ENCODE results near the gene L1TD1. TPM values are rescaled to one million over a fixed set of nuclear protein-coding genes. Genes with fewer than 3 reads are reported as not detected.

The L1TD1 gene
- total and polyA plus RNA-seq, 9 of the 15 experiments (the other 6 are each of a cell fraction or from before 2014, with no cell fraction given) = 0.09 TPM; not detected in 8

DNA sequence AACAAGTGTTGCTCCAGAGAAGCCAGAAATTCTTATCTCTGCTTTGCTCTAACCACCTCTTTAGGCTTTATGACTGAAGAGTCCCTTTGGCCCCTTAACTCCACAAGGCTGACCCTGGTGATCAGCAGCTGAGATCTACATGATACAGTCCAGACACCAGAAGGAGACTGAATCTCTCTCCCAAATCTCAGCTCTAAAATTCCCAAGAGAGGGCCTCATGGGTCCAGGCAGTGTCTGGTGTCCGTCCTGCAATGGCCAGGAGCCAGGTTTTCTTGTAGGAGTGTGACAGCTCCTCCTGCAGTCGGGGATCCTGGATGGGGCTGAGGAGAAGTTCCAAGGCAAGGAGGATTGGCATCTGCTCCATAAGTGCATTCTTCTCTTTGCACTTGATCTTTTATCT, 35.3 kb downstream of the L1TD1 start (continued):
- no peak for TF ChIP-seq KDM5B (IDR thresholded peaks at IDR 0.05; ENCODE audit: insufficient replicate concordance, low read depth, low read length)

DNA sequence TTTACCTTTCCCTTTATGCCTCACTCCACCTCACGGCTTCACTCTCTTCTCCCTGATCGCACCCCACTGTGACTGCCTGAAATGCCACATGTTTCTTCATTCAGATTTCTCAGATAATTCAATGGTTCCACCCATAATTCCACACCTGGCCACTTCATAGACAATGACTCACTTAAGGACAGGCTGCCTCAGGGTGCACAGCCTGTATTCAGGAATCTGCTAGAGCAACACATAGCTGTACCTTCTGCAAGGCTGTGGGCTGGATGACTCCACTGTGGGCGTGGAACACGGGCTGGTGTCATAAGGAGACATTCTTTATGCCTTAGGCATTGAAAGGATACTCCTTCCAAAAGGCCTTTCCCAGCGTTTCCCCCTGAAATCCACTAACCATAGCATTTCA, 36.1 kb downstream of the L1TD1 start:
- 0% methylated on average over 4 of the region's 5 CpGs for WGBS (ENCODE audit: insufficient coverage, low coverage, missing lambda C conversion rate)
- Histone ChIP-seq H3K4me1 (replicated peaks in 1 of 2; ENCODE audit: control insufficient read depth in 2 of 2, insufficient read depth in 2 of 2, low read length in 2 of 2) (no peaks in the 10 kb centered on the region), H3K79me2 (ENCODE audit: control insufficient read depth, insufficient read depth, low read length) (no peaks in the 10 kb centered on the region), H3K4me2 (ENCODE audit: insufficient read depth, low read length) (no peak overlapping the region), H3K9me3 (replicated peaks; ENCODE audit: control insufficient read depth, insufficient read depth, low read depth, low read length) (no peaks in the 10 kb centered on the region), H3K27me3 (ENCODE audit: control insufficient read depth in 2 of 2, insufficient read depth in 2 of 2, low read length in 2 of 2) (peaks cover 4 to 39% of the 10 kb centered on the region in 2 experiments; a peak in 2 of 5 replicates), H4K20me1 (replicated peaks; ENCODE audit: control insufficient read depth, insufficient read depth, low read length) (no peaks in the 10 kb centered on the region), H2AFZ (ENCODE audit: low read depth, low read length) (no peak overlapping the region), H3K4me3 (no peak overlapping the region), H3K9ac (ENCODE audit: insufficient read depth in 1 of 2, low read depth in 2 of 2, low read length in 2 of 2) (no peak overlapping the region), H3K27ac (ENCODE audit: extremely low read depth, low read depth, low read length) (no peak overlapping the region), H3K36me3 (ENCODE audit: control insufficient read depth, insufficient read depth, low read length) (no peaks in the 10 kb centered on the region), H3K9me1 (ENCODE audit: control insufficient read depth, insufficient read depth, low read length) (no peaks in the 10 kb centered on the region)
- TF ChIP-seq PURB (CRISPR knock-in tag; IDR thresholded peaks at IDR 0.05; ENCODE audit: low read depth) = no peak
- no peak for TF ChIP-seq MTA3 (IDR thresholded peaks at IDR 0.05; ENCODE audit: borderline replicate concordance)
- no peak for TF ChIP-seq TEAD1 (CRISPR knock-in tag; IDR thresholded peaks at IDR 0.05)
- TF ChIP-seq ZNF143 (CRISPR knock-in tag; IDR thresholded peaks at IDR 0.05) = no peak
- TF ChIP-seq KLF16 (IDR thresholded peaks at IDR 0.05) = no peak
- TF ChIP-seq, protein P1, sequence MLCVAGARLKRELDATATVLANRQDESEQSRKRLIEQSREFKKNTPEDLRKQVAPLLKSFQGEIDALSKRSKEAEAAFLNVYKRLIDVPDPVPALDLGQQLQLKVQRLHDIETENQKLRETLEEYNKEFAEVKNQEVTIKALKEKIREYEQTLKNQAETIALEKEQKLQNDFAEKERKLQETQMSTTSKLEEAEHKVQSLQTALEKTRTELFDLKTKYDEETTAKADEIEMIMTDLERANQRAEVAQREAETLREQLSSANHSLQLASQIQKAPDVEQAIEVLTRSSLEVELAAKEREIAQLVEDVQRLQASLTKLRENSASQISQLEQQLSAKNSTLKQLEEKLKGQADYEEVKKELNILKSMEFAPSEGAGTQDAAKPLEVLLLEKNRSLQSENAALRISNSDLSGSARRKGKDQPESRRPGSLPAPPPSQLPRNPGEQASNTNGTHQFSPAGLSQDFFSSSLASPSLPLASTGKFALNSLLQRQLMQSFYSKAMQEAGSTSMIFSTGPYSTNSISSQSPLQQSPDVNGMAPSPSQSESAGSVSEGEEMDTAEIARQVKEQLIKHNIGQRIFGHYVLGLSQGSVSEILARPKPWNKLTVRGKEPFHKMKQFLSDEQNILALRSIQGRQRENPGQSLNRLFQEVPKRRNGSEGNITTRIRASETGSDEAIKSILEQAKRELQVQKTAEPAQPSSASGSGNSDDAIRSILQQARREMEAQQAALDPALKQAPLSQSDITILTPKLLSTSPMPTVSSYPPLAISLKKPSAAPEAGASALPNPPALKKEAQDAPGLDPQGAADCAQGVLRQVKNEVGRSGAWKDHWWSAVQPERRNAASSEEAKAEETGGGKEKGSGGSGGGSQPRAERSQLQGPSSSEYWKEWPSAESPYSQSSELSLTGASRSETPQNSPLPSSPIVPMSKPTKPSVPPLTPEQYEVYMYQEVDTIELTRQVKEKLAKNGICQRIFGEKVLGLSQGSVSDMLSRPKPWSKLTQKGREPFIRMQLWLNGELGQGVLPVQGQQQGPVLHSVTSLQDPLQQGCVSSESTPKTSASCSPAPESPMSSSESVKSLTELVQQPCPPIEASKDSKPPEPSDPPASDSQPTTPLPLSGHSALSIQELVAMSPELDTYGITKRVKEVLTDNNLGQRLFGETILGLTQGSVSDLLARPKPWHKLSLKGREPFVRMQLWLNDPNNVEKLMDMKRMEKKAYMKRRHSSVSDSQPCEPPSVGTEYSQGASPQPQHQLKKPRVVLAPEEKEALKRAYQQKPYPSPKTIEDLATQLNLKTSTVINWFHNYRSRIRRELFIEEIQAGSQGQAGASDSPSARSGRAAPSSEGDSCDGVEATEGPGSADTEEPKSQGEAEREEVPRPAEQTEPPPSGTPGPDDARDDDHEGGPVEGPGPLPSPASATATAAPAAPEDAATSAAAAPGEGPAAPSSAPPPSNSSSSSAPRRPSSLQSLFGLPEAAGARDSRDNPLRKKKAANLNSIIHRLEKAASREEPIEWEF (CRISPR knock-in tag; IDR thresholded peaks at IDR 0.05) = no peak
- no peak for TF ChIP-seq NFE2 (IDR thresholded peaks at IDR 0.05; ENCODE audit: low read depth)
- no peak for TF ChIP-seq SMAD1 (IDR thresholded peaks at IDR 0.05; ENCODE audit: low read depth, low read length, partially characterized antibody)
- TF ChIP-seq RBM22 (IDR thresholded peaks at IDR 0.05; ENCODE audit: low read depth, low read length, poor library complexity, severe bottlenecking) = no peak
- TF ChIP-seq ZNF589 (CRISPR knock-in tag; IDR thresholded peaks at IDR 0.05; ENCODE audit: low read depth) = no peak
- no peak for TF ChIP-seq RB1 (IDR thresholded peaks at IDR 0.05; ENCODE audit: low read depth)
- no peak for TF ChIP-seq NCOA2 (IDR thresholded peaks at IDR 0.05; ENCODE audit: partially characterized antibody in 2 of 2)
- no peak for TF ChIP-seq EHMT2 (IDR thresholded peaks at IDR 0.05)
- TF ChIP-seq NFE2L1 (tag; IDR thresholded peaks at IDR 0.05; ENCODE audit: borderline replicate concordance, low read depth) = no peak
- FAIRE-seq (no peak), DNase-seq (ENCODE audit: extremely low read depth in 1 of 4, low spot score in 3 of 4) (no peak), ATAC-seq (no peak)
- intact Hi-C loops (cut with micrococcal nuclease) = no loop called here
- BruUV-seq (replicated peaks) = no TSS peak
- ChIA-PET POLR2A (no interaction called here), CTCF (ENCODE audit: low intra/inter-chr PET ratio) (no interaction called here)
- in situ Hi-C loops (cut with MboI) = no loop called here
